Pancreas (tissue), 10 donors: ENCODE data around the gene CSF2RB. TPM values are rescaled to one million over a fixed set of nuclear protein-coding genes. Genes with fewer than 3 reads are reported as not detected.

Experiments
- ATAC-seq, 4 donors: fragments of 200-7000 bp; cut with Tn5 transposase; one replicate each; pipeline versions ENCODE4 v1.8.0 to v1.9.1; 2020; ENCODE audit warnings: mild to moderate bottlenecking in 4 of 4, moderate library complexity in 4 of 4
- DNase-seq, 6 donors: peaks; one replicate each; pipeline ENCODE4 v3.0.0-alpha.2; 2020
- FAIRE-seq: peaks from 2 replicates; lab custom pipeline; 2012; peaks lifted over from hg19 to GRCh38; lab: Jason Lieb, UNC
- H3K27ac ChIP-seq, 4 donors: fragments of 200-600 bp; sonication (generic); 1 replicate in 3 of 4; 2 replicates in 1 of 4; pipeline versions ENCODE4 v1.5.0 to v1.8.0; 2020
- H3K27me3 ChIP-seq, 4 donors: fragments of 200-600 bp; one replicate each; pipeline ENCODE4 v1.8.0; 2021
- H3K36me3 ChIP-seq, 3 donors: fragments of 200-600 bp; sonication (generic) in 1 of 3; one replicate each; pipeline versions ENCODE4 v1.5.0 to v1.8.0; 2020 to 2021
- H3K4me1 ChIP-seq, 3 donors: fragments of 200-600 bp; one replicate each; pipeline ENCODE4 v1.8.0; 2021
- H3K4me3 ChIP-seq, 4 donors: fragments of 200-600 bp; sonication (generic) in 2 of 4; one replicate each; pipeline versions ENCODE4 v1.5.0 to v1.8.0; 2020 to 2021
- H3K9me3 ChIP-seq, 4 donors: fragments of 200-600 bp; one replicate each; pipeline ENCODE4 v1.8.0; 2021
- CTCF ChIP-seq, 4 donors: fragments of 200-600 bp; sonication (generic) in 3 of 4; IDR thresholded peaks; one replicate each; pipeline versions ENCODE4 v1.5.0 to v1.8.0; 2021; ENCODE audit warnings: antibody characterized with exemption in 4 of 4
- WGBS, 2 donors: extraction: QIAGEN DNeasy Blood & Tissue Kit; methylation state at CpG; one replicate each; pipeline ENCODE4 v1.1.7; 2013; 5-methylcytosine and 5-hydroxymethylcytosine counted together
- intact Hi-C, 3 donors: fragments of 100-400 bp; cut with DNase I; formaldehyde crosslinking; loops; one replicate each; pipeline versions ENCODE4 v1.11.1 to v1.14.2; 2022
- polyA plus RNA-seq, 2 donors: library from polyadenylated mRNA; stranded (reverse); fragments of 200-250 nt; gene quantifications; one replicate each; pipeline ENCODE4 v1.2.3, GENCODE V29; 2013
- total RNA-seq, 6 donors: library from RNA; stranded (reverse); fragmentation: NEBNext Ultra II Directional in 4 of 6; extraction: Animal tissue kit (Norgen Biotek cat#: 25700) in 4 of 6; gene quantifications; one replicate each; pipeline versions ENCODE4 v1.2.1 to v1.2.4, GENCODE V29; 2021 to 2023
- donor health status: healthy with polysubstance abuse.
- donor health status: DM: no; HTN: no; CAD: no; lungs with moderate emphysema.
- donor health status: DM: no; HTN: no; CAD: no.
- donor health status: control.
- donor health status: control.
- donor health status: Bipolar disorder and iron deficiency.
- donor health status: DM: yes; HTN: yes; CAD: no.
- donor health status: DM: no; HTN: no; CAD: no.
- donor health status: DM: no; HTN: no; CAD: no.
- donor health status: DM: yes; HTN: yes; CAD: no.

Gene CSF2RB
- total and polyA plus RNA-seq, 8 donors, result 0.46 to 4.3 (median 1.8) TPM

- H3K9me3 ChIP-seq, result no peaks in the 10 kb centered on the region
- DNase-seq (no peak), ATAC-seq (no peak), FAIRE-seq (no peak)
- intact Hi-C loops, result no loop called here
- no peak for TF ChIP-seq CTCF (IDR thresholded peaks at IDR 0.05)
- no peak overlapping the region for H3K27ac ChIP-seq
- H3K4me3 ChIP-seq, result no peak overlapping the region
- 84 to 85% methylated on average over 7 of the region's 7 CpGs for WGBS, 2 donors
- H3K4me1 ChIP-seq, result no peaks in the 10 kb centered on the region
- H3K27me3 ChIP-seq, result no peaks in the 10 kb centered on the region
- no peaks in the 10 kb centered on the region for H3K36me3 ChIP-seq
Measured at GRCh38 chr22:36935313-36935610, 21.8 kb downstream of the CSF2RB start.

DNA sequence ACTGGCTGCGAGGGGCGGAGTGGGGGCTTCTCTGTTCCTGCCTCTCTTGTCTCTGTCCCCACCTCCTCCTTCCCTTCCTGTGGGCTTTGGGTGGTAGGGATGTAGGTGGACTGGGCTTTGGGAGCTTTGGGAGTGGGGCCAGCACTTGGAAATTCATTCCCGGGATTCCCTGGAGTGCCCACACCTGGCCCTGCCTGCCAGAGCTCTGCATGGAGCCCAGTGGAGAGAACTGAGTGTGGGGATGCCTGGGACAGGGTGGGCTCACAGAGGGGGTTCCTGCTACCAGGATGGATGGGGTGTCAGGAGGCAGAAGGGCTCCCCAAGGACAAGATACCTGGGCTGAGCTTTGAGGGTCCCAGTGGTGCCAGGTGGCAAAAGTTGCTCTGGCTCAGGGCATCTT, 22.3 kb downstream of the CSF2RB start:
- H3K36me3 ChIP-seq, result no peaks in the 10 kb centered on the region
- no peaks in the 10 kb centered on the region for H3K4me1 ChIP-seq
- intact Hi-C loops, result no loop called here
- no peaks in the 10 kb centered on the region for H3K9me3 ChIP-seq
- 68 to 75% methylated on average over 3 of the region's 3 CpGs for WGBS, 2 donors
- H3K4me3 ChIP-seq, result no peak overlapping the region
- DNase-seq, result no peak
- no peak for ATAC-seq
- TF ChIP-seq CTCF (IDR thresholded peaks at IDR 0.05), result no peak
- no peaks in the 10 kb centered on the region for H3K27me3 ChIP-seq
- FAIRE-seq, result no peak
- no peak overlapping the region for H3K27ac ChIP-seq

- TF ChIP-seq CTCF (IDR thresholded peaks at IDR 0.05), result no peak
- ATAC-seq (peak in 2 of 4 donors; percentile 37 to 51), DNase-seq (no peak), FAIRE-seq (no peak)
- intact Hi-C loops, result no loop called here
- Histone ChIP-seq H3K27ac (no peak overlapping the region), H3K27me3 (no peaks in the 10 kb centered on the region), H3K4me1 (no peaks in the 10 kb centered on the region), H3K36me3 (no peaks in the 10 kb centered on the region), H3K4me3 (no peak overlapping the region), H3K9me3 (no peaks in the 10 kb centered on the region)
- 66 to 77% methylated on average over 20 of the region's 20 CpGs for WGBS, 2 donors
Measured at GRCh38 chr22:36936362-36937116, 23.1 kb downstream of the CSF2RB start.

- H3K36me3 ChIP-seq, result no peaks in the 10 kb centered on the region
- 76 to 81% methylated on average over 13 to 14 of the region's 14 CpGs for WGBS, 2 donors
- no peak for FAIRE-seq
- no peak overlapping the region for H3K27ac ChIP-seq
- intact Hi-C loops, result no loop called here
- no peak for ATAC-seq
- peak in 1 of 6 donors; percentile 55 for DNase-seq
- no peaks in the 10 kb centered on the region for H3K9me3 ChIP-seq
- no peaks in the 10 kb centered on the region for H3K27me3 ChIP-seq
- H3K4me3 ChIP-seq, result no peak overlapping the region
- no peaks in the 10 kb centered on the region for H3K4me1 ChIP-seq
- no peak for TF ChIP-seq CTCF (IDR thresholded peaks at IDR 0.05)
Measured at GRCh38 chr22:36937319-36938027, 24.0 kb downstream of the CSF2RB start.

DNA sequence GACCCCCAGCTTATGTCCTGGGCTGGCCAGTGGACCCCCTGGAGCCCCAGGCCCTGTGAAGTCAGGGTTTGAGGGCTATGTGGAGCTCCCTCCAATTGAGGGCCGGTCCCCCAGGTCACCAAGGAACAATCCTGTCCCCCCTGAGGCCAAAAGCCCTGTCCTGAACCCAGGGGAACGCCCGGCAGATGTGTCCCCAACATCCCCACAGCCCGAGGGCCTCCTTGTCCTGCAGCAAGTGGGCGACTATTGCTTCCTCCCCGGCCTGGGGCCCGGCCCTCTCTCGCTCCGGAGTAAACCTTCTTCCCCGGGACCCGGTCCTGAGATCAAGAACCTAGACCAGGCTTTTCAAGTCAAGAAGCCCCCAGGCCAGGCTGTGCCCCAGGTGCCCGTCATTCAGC, 24.6 kb downstream of the CSF2RB start:
- WGBS, 2 donors, result 83 to 91% methylated on average over 12 of the region's 12 CpGs
- Histone ChIP-seq H3K4me3 (no peak overlapping the region), H3K9me3 (no peaks in the 10 kb centered on the region), H3K27ac (no peak overlapping the region), H3K27me3 (no peaks in the 10 kb centered on the region), H3K36me3 (no peaks in the 10 kb centered on the region), H3K4me1 (no peaks in the 10 kb centered on the region)
- intact Hi-C loops, result no loop called here
- ATAC-seq, result no peak
- no peak for DNase-seq
- no peak for FAIRE-seq
- TF ChIP-seq CTCF (IDR thresholded peaks at IDR 0.05), result no peak
